Lung (tissue), 12 donors: ENCODE data around the gene CNN2. TPM values are rescaled to one million over a fixed set of nuclear protein-coding genes. Genes with fewer than 3 reads are reported as not detected.
A peak's percentile ranks its signal among the peaks of the same experiment; 100 is the strongest.

Experiments used
- ATAC-seq: fragments of 200-7000 bp; cut with Tn5 transposase; one replicate; pipeline ENCODE4 v1.9.1; 2020; ENCODE audit warnings: moderate number of reproducible peaks; ENCODE audit not compliant: insufficient read depth, low FRiP score
- DNase-seq, 3 donors: peaks; one replicate each; pipeline ENCODE4 v3.0.0-alpha.2; 2013 to 2017
- H3K27ac ChIP-seq, 2 donors: one replicate each; pipeline ENCODE4 v1.5.1; 2013; ENCODE audit warnings: mild to moderate bottlenecking in 2 of 2, moderate library complexity in 2 of 2, control low read depth in 1 of 2, inconsistent platforms in 1 of 2, low read depth in 1 of 2, low read length in 1 of 2
- H3K27me3 ChIP-seq, 3 donors: one replicate each; pipeline ENCODE4 v1.5.1; 2013; ENCODE audit warnings: low read length in 2 of 3; ENCODE audit not compliant: control insufficient read depth in 3 of 3, insufficient read depth in 3 of 3
- H3K36me3 ChIP-seq, 4 donors: one replicate each; pipeline ENCODE4 v1.5.1; 2013; ENCODE audit warnings: low read length in 4 of 4, mild to moderate bottlenecking in 1 of 4, moderate library complexity in 1 of 4; ENCODE audit not compliant: control insufficient read depth in 4 of 4, insufficient read depth in 4 of 4
- H3K4me1 ChIP-seq, 5 donors: one replicate each; pipeline ENCODE4 v1.5.1; 2013; ENCODE audit warnings: low read length in 5 of 5, mild to moderate bottlenecking in 2 of 5, moderate library complexity in 1 of 5; ENCODE audit not compliant: control insufficient read depth in 5 of 5, insufficient read depth in 5 of 5
- H3K4me3 ChIP-seq: one replicate; pipeline ENCODE4 v1.5.1; 2013; ENCODE audit warnings: mild to moderate bottlenecking, control low read depth, moderate library complexity
- H3K9ac ChIP-seq, 2 donors: one replicate each; pipeline ENCODE4 v1.5.1; 2013; ENCODE audit warnings: low read length in 2 of 2, control low read depth in 1 of 2; ENCODE audit not compliant: insufficient read depth in 1 of 2
- H3K9me3 ChIP-seq, 4 donors: one replicate each; pipeline ENCODE4 v1.5.1; 2013; ENCODE audit warnings: low read length in 3 of 4, mild to moderate bottlenecking in 1 of 4, moderate library complexity in 1 of 4; ENCODE audit not compliant: control insufficient read depth in 4 of 4, insufficient read depth in 3 of 4
- WGBS, 2 donors: extraction: QIAGEN DNeasy Blood & Tissue Kit; methylation state at CpG; one replicate each; pipeline ENCODE4 v1.1.7; 2013; 5-methylcytosine and 5-hydroxymethylcytosine counted together
- polyA plus RNA-seq, 2 donors: library from polyadenylated mRNA; stranded (reverse); fragments of 200-250 nt; gene quantifications; one replicate each; pipeline ENCODE4 v1.2.1, GENCODE V29; 2013
- total RNA-seq, 2 donors: library from RNA; depleted of rRNA in 1 of 2; stranded (reverse); fragments of >200 nt in 1 of 2; gene quantifications; one replicate each; pipeline ENCODE4 v1.2.1, GENCODE V29; 2014 to 2021
- TF ChIP-seq, protein P1 (sequence below): IDR thresholded peaks from 2 replicates; pipeline ENCODE4 v1.5.1; 2012; ENCODE audit warnings: mild to moderate bottlenecking; ENCODE audit errors: control extremely low read depth, extremely low read depth
- donor health status: control.
- donor health status: control.
- donor health status: Bipolar disorder and iron deficiency.
- donor health status: healthy.
- donor health status: DM: yes; HTN: yes; CAD: no.

The CNN2 gene
- total and polyA plus RNA-seq, 4 donors = 161 to 236 (median 180) TPM

DNA sequence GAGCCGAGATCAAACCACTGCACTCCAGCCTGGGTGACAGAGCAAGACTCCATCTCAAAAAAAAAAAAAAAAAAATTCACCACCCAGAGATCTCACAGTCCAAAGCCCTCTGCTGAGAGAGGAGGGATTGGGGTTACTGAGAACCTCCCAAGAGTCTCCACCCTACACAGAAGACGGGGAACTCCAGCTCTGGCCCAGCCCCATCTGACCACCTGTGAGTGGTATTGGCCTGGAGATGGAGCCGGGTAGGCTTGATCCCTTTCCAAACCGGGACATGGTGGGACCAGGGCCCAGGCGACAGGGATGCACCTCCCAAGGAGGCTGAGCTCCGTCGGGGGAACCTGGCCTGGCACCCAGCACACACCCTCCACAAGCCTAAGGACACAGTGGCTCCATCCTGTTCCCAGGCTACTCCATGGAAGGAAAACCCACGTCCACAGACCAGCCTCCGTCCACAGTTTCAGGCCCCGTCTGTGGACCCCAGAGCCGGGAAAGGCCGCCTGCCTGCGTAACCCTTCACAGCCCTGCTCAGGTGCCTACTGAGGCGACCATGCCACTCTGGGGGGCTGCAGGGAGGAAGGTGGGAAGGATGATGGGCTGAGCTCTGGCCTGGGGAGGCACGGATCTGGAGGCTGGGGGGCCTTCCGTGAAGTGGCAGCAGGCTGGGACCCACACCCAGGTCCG lies 7.3 kb upstream of the CNN2 start:
- Histone ChIP-seq H3K9me3 (no peaks in the 10 kb centered on the region), H3K4me1 (peaks cover 6 to 46% (median 7%) of the 10 kb centered on the region in 5 donors), H3K27me3 (no peaks in the 10 kb centered on the region), H3K36me3 (peaks cover 0 to 18% (median 0%) of the 10 kb centered on the region in 4 donors), H3K27ac (peak overlapping the region in 1 of 2 donors; percentile 11), H3K9ac (no peak overlapping the region), H3K4me3 (no peak overlapping the region)
- ATAC-seq = no peak
- DNase-seq = no peak
- TF ChIP-seq, protein P1, sequence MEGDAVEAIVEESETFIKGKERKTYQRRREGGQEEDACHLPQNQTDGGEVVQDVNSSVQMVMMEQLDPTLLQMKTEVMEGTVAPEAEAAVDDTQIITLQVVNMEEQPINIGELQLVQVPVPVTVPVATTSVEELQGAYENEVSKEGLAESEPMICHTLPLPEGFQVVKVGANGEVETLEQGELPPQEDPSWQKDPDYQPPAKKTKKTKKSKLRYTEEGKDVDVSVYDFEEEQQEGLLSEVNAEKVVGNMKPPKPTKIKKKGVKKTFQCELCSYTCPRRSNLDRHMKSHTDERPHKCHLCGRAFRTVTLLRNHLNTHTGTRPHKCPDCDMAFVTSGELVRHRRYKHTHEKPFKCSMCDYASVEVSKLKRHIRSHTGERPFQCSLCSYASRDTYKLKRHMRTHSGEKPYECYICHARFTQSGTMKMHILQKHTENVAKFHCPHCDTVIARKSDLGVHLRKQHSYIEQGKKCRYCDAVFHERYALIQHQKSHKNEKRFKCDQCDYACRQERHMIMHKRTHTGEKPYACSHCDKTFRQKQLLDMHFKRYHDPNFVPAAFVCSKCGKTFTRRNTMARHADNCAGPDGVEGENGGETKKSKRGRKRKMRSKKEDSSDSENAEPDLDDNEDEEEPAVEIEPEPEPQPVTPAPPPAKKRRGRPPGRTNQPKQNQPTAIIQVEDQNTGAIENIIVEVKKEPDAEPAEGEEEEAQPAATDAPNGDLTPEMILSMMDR = no peak
- WGBS, 2 donors = 56 to 73% methylated on average over 17 of the region's 17 CpGs

DNA sequence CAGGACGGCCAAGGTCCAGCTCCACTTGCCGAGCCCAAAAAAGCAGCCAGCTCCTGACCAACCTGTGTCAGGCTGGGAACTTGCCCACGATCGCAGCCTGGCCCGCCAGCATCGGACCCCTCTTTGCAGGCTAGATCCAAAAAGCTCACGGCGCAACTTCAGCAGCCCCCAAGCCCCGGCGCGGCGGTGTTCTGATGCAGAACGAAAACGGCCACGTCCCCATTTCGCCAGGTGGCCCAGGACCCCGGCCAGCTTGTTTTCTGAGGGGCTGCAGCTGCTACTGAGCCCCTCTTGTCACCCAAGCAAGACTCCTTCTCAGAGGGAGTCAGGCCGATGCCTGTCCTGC lies 6.8 kb upstream of the CNN2 start:
- no peak for ATAC-seq
- WGBS, 2 donors = 67 to 68% methylated on average over 18 of the region's 18 CpGs
- peak overlapping the region; percentile 39 to 75 for H3K9ac ChIP-seq
- H3K4me3 ChIP-seq = peak overlapping the region; percentile 87
- DNase-seq = no peak
- H3K27me3 ChIP-seq = no peaks in the 10 kb centered on the region
- H3K27ac ChIP-seq = peak overlapping the region in 1 of 2 donors; percentile 81
- H3K9me3 ChIP-seq = no peaks in the 10 kb centered on the region
- TF ChIP-seq, protein P1 = no peak
- peaks cover 0 to 13% (median 0%) of the 10 kb centered on the region in 4 donors for H3K36me3 ChIP-seq
- H3K4me1 ChIP-seq = peaks cover 6 to 46% (median 7%) of the 10 kb centered on the region in 5 donors

DNA sequence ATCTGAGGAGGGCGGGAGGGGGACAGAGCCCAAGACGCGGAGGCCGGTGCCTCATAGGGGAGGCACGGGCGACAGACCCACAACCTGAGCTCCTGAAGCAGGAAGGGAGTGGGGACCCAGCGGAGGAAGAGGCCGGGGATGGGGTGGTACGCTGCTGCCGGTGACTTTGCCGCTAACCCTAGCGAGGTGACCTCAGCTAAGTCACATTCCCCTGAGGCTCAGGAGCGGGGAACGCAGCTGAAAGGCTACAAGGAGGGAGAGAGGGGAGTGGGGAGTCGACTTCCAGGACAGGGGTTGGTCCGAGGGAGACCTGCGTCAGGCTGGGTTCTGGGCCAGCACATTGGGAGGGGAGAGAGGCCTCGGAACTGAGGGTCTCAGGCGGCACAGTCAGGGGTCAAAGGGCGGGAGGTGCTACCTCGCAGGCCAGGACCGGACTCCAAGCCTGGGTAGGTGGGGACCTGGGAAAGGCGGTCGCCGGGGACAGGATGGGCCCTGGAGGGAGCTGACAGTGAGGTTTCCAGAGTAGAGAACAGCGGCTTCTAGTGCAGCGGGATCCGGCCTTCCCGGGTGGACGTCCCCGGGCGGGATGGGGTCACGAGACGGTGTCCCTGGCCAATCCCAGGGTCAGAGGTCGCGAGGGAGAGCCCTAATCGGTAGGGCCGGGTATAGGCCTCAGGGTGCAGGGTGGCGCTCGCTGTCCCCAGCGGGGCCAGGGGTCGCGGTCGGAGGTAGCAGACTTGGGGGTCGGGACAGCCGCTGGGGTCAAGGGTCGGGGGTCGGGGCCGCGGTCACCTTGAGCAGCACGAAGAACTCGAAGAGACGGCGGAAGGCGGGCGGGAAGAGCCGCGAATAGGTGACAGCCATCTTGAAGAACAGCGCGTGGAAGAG lies 6.2 kb upstream of the CNN2 start:
- Histone ChIP-seq H3K9ac (peak overlapping the region; percentile 39 to 75), H3K4me3 (peak overlapping the region; percentile 87), H3K36me3 (peaks cover 0 to 7% (median 0%) of the 10 kb centered on the region in 4 donors), H3K27ac (peak overlapping the region; percentile 81 to 90), H3K27me3 (no peaks in the 10 kb centered on the region), H3K4me1 (peaks cover 6 to 46% (median 7%) of the 10 kb centered on the region in 5 donors), H3K9me3 (no peaks in the 10 kb centered on the region)
- TF ChIP-seq, protein P1 = no peak
- DNase-seq (no peak), ATAC-seq (no peak)
- 1 to 2% methylated on average over 58 to 60 of the region's 60 CpGs for WGBS, 2 donors
